GM12878 (cell line): ENCODE data around the gene BMP7. TPM values are rescaled to one million over a fixed set of nuclear protein-coding genes. Genes with fewer than 3 reads are reported as not detected.
A peak's percentile ranks its signal among the peaks of the same experiment; 100 is the strongest.

Experiments
- ATAC-seq: fragments of 200-7000 bp; cut with Tn5 transposase; 3 replicates; pipeline ENCODE4 v1.9.1; 2020; ENCODE audit warnings: mild to moderate bottlenecking, moderate library complexity
- BruUV-seq: library from RNA; stranded (reverse); fragments of 400-500 nt; replicated peaks from 2 replicates; lab custom pipeline; 2021; lab: Mats Ljungman, UMichigan
- CTCF ChIA-PET: fragments of 300-600 bp; sonication (Branson Sonifier 250); formaldehyde crosslinking; extraction: SDS; loops from one replicate; lab custom pipeline; 2021; ENCODE audit warnings: inconsistent platforms; lab: Yijun Ruan, JAX
- POLR2A ChIA-PET: fragments of 350-600 bp; formaldehyde crosslinking; extraction: SDS; loops from one replicate; lab custom pipeline; 2021; ENCODE audit warnings: inconsistent platforms; lab: Charles Lee
- RAD21 ChIA-PET: fragments of 300-600 bp; sonication (Branson Sonifier 250); formaldehyde crosslinking; loops from one replicate; lab custom pipeline; 2023; ENCODE audit warnings: antibody characterized with exemption; ENCODE audit not compliant: unreplicated experiment; lab: Charles Lee
- SMC1A ChIA-PET: fragments of 300-600 bp; sonication (Branson Sonifier 250); formaldehyde crosslinking; loops from one replicate; lab custom pipeline; 2023; ENCODE audit not compliant: unreplicated experiment, uncharacterized antibody; lab: Charles Lee
- DNase-seq: peaks from one replicate; pipeline ENCODE4 v3.0.0-alpha.2; 2011; ENCODE audit warnings: low read depth, low spot score
- FAIRE-seq: peaks from 3 replicates; lab custom pipeline; 2011; peaks lifted over from hg19 to GRCh38; lab: Jason Lieb, UNC
- H2AFZ ChIP-seq: 2 replicates; pipeline ENCODE4 v1.6.0; 2011; ENCODE audit warnings: low read depth, low read length, control low read depth; ENCODE audit not compliant: control insufficient read depth
- H3K27ac ChIP-seq: 2 replicates; pipeline ENCODE4 v1.5.1; 2011; ENCODE audit warnings: control low read depth; ENCODE audit not compliant: control insufficient read depth, insufficient read depth
- H3K27me3 ChIP-seq, 2 experiments: replicated peaks in 1 of 2; 2 replicates each; pipeline versions ENCODE4 v1.6.0 to v1.6.1; 2011; ENCODE audit warnings: low read length in 1 of 2; ENCODE audit not compliant: control insufficient read depth in 2 of 2, insufficient read depth in 2 of 2
- H3K36me3 ChIP-seq, 2 experiments: 2 replicates each; pipeline ENCODE4 v1.5.1; 2011; ENCODE audit warnings: low read length in 1 of 2; ENCODE audit not compliant: control insufficient read depth in 2 of 2, insufficient read depth in 2 of 2
- H3K4me1 ChIP-seq: 2 replicates; pipeline ENCODE4 v1.6.1; 2011; ENCODE audit warnings: mild to moderate bottlenecking, low read length, moderate library complexity, mixed read lengths; ENCODE audit not compliant: control insufficient read depth, insufficient read depth
- H3K4me2 ChIP-seq: 2 replicates; pipeline ENCODE4 v1.6.0; 2011; ENCODE audit warnings: control low read depth; ENCODE audit not compliant: control insufficient read depth, insufficient read depth
- H3K4me3 ChIP-seq: fragments of 200-600 bp; sonication (generic); 2 replicates; pipeline ENCODE4 v1.5.1; 2016
- H3K79me2 ChIP-seq: 2 replicates; pipeline ENCODE4 v1.6.0; 2011; ENCODE audit warnings: low read length; ENCODE audit not compliant: control insufficient read depth, insufficient read depth
- H3K9ac ChIP-seq: 2 replicates; pipeline ENCODE4 v1.8.0; 2011; ENCODE audit warnings: low read length, control low read depth, mixed read lengths; ENCODE audit not compliant: control insufficient read depth, insufficient read depth
- H3K9me3 ChIP-seq: replicated peaks from 3 replicates; pipeline ENCODE4 v1.5.1; 2011; ENCODE audit warnings: mild to moderate bottlenecking, low read length; ENCODE audit not compliant: control insufficient read depth, insufficient read depth
- H4K20me1 ChIP-seq: 2 replicates; pipeline ENCODE4 v1.6.0; 2011; ENCODE audit not compliant: control insufficient read depth, insufficient read depth
- CBX5 ChIP-seq: sonication (generic); IDR thresholded peaks from 2 replicates; pipeline ENCODE4 v1.6.1; 2016; ENCODE audit warnings: low read depth, moderate library complexity, mild to moderate bottlenecking, inconsistent platforms
- EP300 ChIP-seq, 2 experiments: fragments of 150-350 bp in 1 of 2; IDR thresholded peaks; 2 replicates each; pipeline ENCODE4 v1.6.1; 2011 to 2012; ENCODE audit warnings: low read depth in 2 of 2, low read length in 2 of 2, borderline replicate concordance in 1 of 2, improper control_type of control experiment in 1 of 2, inconsistent platforms in 1 of 2; ENCODE audit not compliant: control insufficient read depth in 1 of 2
- HDAC2 ChIP-seq: fragments of 200-600 bp; sonication (generic); IDR thresholded peaks from 2 replicates; pipeline ENCODE4 v1.6.1; 2017
- NFXL1 ChIP-seq: fragments of 450-650 bp; IDR thresholded peaks from 2 replicates; pipeline ENCODE4 v1.6.1; 2017; ENCODE audit warnings: antibody characterized with exemption, mild to moderate bottlenecking, borderline replicate concordance
- NR2C1 ChIP-seq: fragments of 450-650 bp; IDR thresholded peaks from 2 replicates; pipeline ENCODE4 v1.6.1; 2017; ENCODE audit warnings: antibody characterized with exemption, mild to moderate bottlenecking, moderate library complexity
- POU2F2 ChIP-seq: IDR thresholded peaks from 3 replicates; pipeline ENCODE4 v1.6.1; 2011; ENCODE audit warnings: low read depth, mild to moderate bottlenecking, low read length, borderline replicate concordance
- RUNX3 ChIP-seq: IDR thresholded peaks from 2 replicates; pipeline ENCODE4 v1.6.1; 2012; ENCODE audit warnings: low read length, inconsistent platforms
- SMC3 ChIP-seq: IDR thresholded peaks from 2 replicates; pipeline ENCODE4 v1.6.1; 2011; ENCODE audit warnings: low read length, improper control_type of control experiment, borderline replicate concordance
- SPI1 ChIP-seq: IDR thresholded peaks from 2 replicates; pipeline ENCODE4 v1.6.1; 2011; ENCODE audit warnings: low read depth, mild to moderate bottlenecking, low read length, moderate library complexity, borderline replicate concordance; ENCODE audit not compliant: insufficient read depth
- TAF1 ChIP-seq: IDR thresholded peaks from 2 replicates; pipeline ENCODE4 v1.6.1; 2011; ENCODE audit warnings: mild to moderate bottlenecking, low read depth, low read length, borderline replicate concordance
- WGBS: methylation state at CpG from one replicate; pipeline ENCODE4 v1.1.6; 2016; ENCODE audit warnings: low lambda C conversion rate; ENCODE audit not compliant: insufficient replicate concordance, insufficient coverage; ENCODE audit errors: missing lambda C conversion rate; 5-methylcytosine and 5-hydroxymethylcytosine counted together
- in situ Hi-C: fragments of 300-500 bp; cut with MboI; formaldehyde crosslinking; loops from 9 replicates; pipeline ENCODE4 v1.14.3; 2018; ENCODE audit warnings: mixed read lengths
- intact Hi-C: fragments of 100-400 bp; cut with micrococcal nuclease; formaldehyde crosslinking; loops from one replicate; pipeline ENCODE4 v1.14.2; 2022; ENCODE audit not compliant: unreplicated experiment
- polyA plus RNA-seq, 11 experiments: library from polyadenylated mRNA; depleted of rRNA in 4 of 11; unstranded in 6 of 11; stranded (reverse) in 5 of 11; fragments of >200 nt; fragmentation: Nextera tagmentation in 4 of 11; fragmentation: Illumina TruSeq in 1 of 11; extraction: Ambion mirVana in 4 of 11; extraction: Trizol in 1 of 11; gene quantifications; 1 replicate in 1 of 11; 2 replicates in 10 of 11; pipeline versions ENCODE4 v1.2.1 to v1.2.3, GENCODE V29; 2011 to 2016; ENCODE audit warnings: inconsistent platforms in 2 of 11, missing spikeins in 2 of 11, low read depth in 1 of 11
- total RNA-seq, 4 experiments: library from RNA; depleted of rRNA in 3 of 4; stranded (reverse); fragments of >200 nt in 3 of 4; fragmentation: Illumina TruSeq in 1 of 4; extraction: Trizol in 1 of 4; gene quantifications; 2 replicates each; pipeline versions ENCODE4 v1.2.1 to v1.2.3, GENCODE V29; 2013 to 2021
- TF ChIP-seq, protein P1 (sequence below): fragments of 450-650 bp; formaldehyde crosslinking; IDR thresholded peaks from 2 replicates; pipeline ENCODE4 v1.5.0; 2022; ENCODE audit warnings: mild to moderate bottlenecking, missing genetic modification characterization
- TF ChIP-seq, protein P2 (sequence below): fragments of 450-650 bp; conservative IDR thresholded peaks from 2 replicates; pipeline ENCODE4 v1.6.1; 2017; ENCODE audit warnings: mild to moderate bottlenecking, moderate library complexity
- TF ChIP-seq, protein P3 (sequence below): fragments of 450-650 bp; IDR thresholded peaks from 2 replicates; pipeline ENCODE4 v1.6.1; 2017; ENCODE audit warnings: mild to moderate bottlenecking, low read depth, inconsistent platforms; ENCODE audit not compliant: poor library complexity, severe bottlenecking
- TF ChIP-seq, protein P4 (sequence below): fragments of 450-650 bp; IDR thresholded peaks from 2 replicates; pipeline ENCODE4 v1.6.1; 2016; ENCODE audit warnings: mild to moderate bottlenecking

Gene BMP7
- total and polyA plus RNA-seq, 10 of the 15 experiments (the other 5 are each of a cell fraction or from before 2014, with no cell fraction given) = 0.18 to 0.51 (median 0.28) TPM; not detected in 7

DNA sequence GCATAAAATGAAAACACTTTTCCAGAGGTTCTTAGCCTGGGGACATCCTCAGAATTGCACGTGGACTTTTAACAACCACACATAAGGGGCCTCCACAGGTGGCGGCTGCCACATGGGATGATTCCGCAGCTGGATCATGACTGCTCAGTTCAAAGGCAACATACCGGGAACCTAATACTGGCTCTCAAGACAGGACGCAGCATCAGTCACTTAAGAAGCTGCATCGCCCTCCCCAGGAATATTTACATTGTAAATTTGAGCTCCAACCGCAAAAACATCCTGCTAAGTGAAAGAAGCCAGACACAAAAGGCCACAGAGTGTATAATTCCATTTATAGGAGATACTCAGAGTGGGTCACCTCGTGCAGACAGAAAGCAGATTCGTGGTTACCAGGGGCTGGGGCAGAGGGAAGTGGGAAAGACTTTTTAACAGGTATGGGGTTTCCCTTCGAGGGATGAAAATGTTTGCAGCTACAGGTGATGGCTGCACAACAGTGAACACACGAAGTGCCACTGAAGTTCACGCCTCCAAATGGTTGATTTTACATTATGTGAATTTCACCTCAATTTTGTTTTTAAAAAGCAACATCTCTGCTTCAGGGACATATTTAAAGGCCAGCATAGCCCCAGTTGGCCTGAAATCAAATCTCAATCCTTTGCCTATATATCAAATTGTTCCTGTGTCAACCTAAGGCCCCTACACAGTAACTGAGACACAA lies 141.5 kb downstream of the BMP7 start:
- no peak overlapping the region for H3K4me3 ChIP-seq
- DNase-seq (peak; percentile 2), ATAC-seq (no peak), FAIRE-seq (no peak)
- no peaks in the 10 kb centered on the region for H3K36me3 ChIP-seq
- H2AFZ ChIP-seq = no peak overlapping the region
- 17% methylated on average over 12 of the region's 12 CpGs for WGBS
- BruUV-seq = no TSS peak
- H3K27me3 ChIP-seq = no peaks in the 10 kb centered on the region; a peak in 1 of 4 replicates
- H3K79me2 ChIP-seq = no peaks in the 10 kb centered on the region
- no peak overlapping the region for H3K4me2 ChIP-seq
- no peaks in the 10 kb centered on the region; the same call in none of the 2 replicates for H3K4me1 ChIP-seq
- RAD21 ChIA-PET = no interaction called here
- no peak overlapping the region for H3K9ac ChIP-seq
- no peaks in the 10 kb centered on the region for H4K20me1 ChIP-seq
- no peaks in the 10 kb centered on the region for H3K9me3 ChIP-seq
- intact Hi-C loops = no loop called here
- in situ Hi-C loops = no loop called here
- CTCF ChIA-PET = no interaction called here
- SMC1A ChIA-PET = no interaction called here
- no peak overlapping the region for H3K27ac ChIP-seq
- POLR2A ChIA-PET = no interaction called here
- TF ChIP-seq, protein P1, sequence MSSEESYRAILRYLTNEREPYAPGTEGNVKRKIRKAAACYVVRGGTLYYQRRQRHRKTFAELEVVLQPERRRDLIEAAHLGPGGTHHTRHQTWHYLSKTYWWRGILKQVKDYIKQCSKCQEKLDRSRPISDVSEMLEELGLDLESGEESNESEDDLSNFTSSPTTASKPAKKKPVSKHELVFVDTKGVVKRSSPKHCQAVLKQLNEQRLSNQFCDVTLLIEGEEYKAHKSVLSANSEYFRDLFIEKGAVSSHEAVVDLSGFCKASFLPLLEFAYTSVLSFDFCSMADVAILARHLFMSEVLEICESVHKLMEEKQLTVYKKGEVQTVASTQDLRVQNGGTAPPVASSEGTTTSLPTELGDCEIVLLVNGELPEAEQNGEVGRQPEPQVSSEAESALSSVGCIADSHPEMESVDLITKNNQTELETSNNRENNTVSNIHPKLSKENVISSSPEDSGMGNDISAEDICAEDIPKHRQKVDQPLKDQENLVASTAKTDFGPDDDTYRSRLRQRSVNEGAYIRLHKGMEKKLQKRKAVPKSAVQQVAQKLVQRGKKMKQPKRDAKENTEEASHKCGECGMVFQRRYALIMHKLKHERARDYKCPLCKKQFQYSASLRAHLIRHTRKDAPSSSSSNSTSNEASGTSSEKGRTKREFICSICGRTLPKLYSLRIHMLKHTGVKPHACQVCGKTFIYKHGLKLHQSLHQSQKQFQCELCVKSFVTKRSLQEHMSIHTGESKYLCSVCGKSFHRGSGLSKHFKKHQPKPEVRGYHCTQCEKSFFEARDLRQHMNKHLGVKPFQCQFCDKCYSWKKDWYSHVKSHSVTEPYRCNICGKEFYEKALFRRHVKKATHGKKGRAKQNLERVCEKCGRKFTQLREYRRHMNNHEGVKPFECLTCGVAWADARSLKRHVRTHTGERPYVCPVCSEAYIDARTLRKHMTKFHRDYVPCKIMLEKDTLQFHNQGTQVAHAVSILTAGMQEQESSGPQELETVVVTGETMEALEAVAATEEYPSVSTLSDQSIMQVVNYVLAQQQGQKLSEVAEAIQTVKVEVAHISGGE (CRISPR knock-in tag) = no peak
- TF ChIP-seq HDAC2 (no peak), RUNX3 (peak; percentile 32; the same call in 1 of the 2 replicates), NFXL1 (peak; percentile 35; the same call in 1 of the 2 replicates), TAF1 (no peak), CBX5 (no peak), NR2C1 (no peak), POU2F2 (no peak), EP300 (IDR thresholded peaks at IDR 0.05; ENCODE audit: borderline replicate concordance in 1 of 2, control insufficient read depth in 1 of 2, low read depth in 2 of 2, low read length in 2 of 2) (no peak), SPI1 (peak; percentile 61), SMC3 (no peak)
- TF ChIP-seq, protein P2, sequence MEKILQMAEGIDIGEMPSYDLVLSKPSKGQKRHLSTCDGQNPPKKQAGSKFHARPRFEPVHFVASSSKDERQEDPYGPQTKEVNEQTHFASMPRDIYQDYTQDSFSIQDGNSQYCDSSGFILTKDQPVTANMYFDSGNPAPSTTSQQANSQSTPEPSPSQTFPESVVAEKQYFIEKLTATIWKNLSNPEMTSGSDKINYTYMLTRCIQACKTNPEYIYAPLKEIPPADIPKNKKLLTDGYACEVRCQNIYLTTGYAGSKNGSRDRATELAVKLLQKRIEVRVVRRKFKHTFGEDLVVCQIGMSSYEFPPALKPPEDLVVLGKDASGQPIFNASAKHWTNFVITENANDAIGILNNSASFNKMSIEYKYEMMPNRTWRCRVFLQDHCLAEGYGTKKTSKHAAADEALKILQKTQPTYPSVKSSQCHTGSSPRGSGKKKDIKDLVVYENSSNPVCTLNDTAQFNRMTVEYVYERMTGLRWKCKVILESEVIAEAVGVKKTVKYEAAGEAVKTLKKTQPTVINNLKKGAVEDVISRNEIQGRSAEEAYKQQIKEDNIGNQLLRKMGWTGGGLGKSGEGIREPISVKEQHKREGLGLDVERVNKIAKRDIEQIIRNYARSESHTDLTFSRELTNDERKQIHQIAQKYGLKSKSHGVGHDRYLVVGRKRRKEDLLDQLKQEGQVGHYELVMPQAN = no peak
- TF ChIP-seq, protein P3, sequence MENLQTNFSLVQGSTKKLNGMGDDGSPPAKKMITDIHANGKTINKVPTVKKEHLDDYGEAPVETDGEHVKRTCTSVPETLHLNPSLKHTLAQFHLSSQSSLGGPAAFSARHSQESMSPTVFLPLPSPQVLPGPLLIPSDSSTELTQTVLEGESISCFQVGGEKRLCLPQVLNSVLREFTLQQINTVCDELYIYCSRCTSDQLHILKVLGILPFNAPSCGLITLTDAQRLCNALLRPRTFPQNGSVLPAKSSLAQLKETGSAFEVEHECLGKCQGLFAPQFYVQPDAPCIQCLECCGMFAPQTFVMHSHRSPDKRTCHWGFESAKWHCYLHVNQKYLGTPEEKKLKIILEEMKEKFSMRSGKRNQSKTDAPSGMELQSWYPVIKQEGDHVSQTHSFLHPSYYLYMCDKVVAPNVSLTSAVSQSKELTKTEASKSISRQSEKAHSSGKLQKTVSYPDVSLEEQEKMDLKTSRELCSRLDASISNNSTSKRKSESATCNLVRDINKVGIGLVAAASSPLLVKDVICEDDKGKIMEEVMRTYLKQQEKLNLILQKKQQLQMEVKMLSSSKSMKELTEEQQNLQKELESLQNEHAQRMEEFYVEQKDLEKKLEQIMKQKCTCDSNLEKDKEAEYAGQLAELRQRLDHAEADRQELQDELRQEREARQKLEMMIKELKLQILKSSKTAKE = no peak
- TF ChIP-seq, protein P4, sequence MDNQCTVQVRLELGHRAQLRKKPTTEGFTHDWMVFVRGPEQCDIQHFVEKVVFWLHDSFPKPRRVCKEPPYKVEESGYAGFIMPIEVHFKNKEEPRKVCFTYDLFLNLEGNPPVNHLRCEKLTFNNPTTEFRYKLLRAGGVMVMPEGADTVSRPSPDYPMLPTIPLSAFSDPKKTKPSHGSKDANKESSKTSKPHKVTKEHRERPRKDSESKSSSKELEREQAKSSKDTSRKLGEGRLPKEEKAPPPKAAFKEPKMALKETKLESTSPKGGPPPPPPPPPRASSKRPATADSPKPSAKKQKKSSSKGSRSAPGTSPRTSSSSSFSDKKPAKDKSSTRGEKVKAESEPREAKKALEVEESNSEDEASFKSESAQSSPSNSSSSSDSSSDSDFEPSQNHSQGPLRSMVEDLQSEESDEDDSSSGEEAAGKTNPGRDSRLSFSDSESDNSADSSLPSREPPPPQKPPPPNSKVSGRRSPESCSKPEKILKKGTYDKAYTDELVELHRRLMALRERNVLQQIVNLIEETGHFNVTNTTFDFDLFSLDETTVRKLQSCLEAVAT = no peak
